Spleen (tissue), 7 donors: ENCODE measurements around the gene ECHDC3.
"Not testable (repeated sequence)": the region's sequence is repeated elsewhere in the genome, so short reads cannot be mapped to it uniquely, and the experiment has no call there.

Experiments used
- POLR2A ChIP-seq, 3 donors: fragments of 450-650 bp; IDR thresholded peaks; one replicate each; pipeline ENCODE4 v1.5.1; 2017; ENCODE audit warnings: antibody characterized with exemption in 3 of 3, mild to moderate bottlenecking in 1 of 3
- POLR2AphosphoS5 ChIP-seq, 3 donors: sonication (generic); formaldehyde crosslinking; IDR thresholded peaks; one replicate each; pipeline ENCODE4 v1.5.1; 2017; ENCODE audit warnings: antibody characterized with exemption in 3 of 3
- TF ChIP-seq, protein P1 (sequence below), 11 experiments: fragments of 200-600 bp in 7 of 11; fragments of 450-650 bp in 4 of 11; sonication (generic) in 4 of 11; IDR thresholded peaks in 8 of 11; conservative IDR thresholded peaks in 3 of 11; 1 replicate in 7 of 11; 2 replicates in 4 of 11; pipeline versions ENCODE4 v1.4.0 to v1.8.0; 2016 to 2021; ENCODE audit warnings: antibody characterized with exemption in 11 of 11, inconsistent platforms in 4 of 11, mild to moderate bottlenecking in 1 of 11
- donor health status: DM: no; HTN: no; CAD: no; lungs with moderate emphysema.
- donor health status: DM: no; HTN: no; CAD: no.
- donor health status: DM: no; HTN: no; CAD: no.

DNA sequence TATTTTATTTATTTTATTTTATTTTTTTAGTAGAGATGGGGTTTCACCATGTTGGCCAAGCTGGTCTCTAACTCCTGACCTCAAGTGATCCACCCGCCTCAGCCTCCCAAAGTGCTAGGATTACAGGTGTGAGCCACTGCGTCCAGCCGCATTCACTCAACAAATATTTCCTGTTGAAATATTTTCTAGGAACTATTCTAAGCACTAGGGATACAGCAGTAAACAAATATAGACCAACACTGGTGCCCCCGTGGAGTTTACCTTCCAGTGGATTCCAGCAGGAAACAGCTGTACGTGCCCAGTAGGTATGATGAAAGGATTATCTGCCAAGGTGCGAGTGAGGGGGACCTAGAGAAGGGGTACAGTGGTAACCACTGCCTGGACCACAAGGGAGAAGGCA lies 33.4 kb upstream of the ECHDC3 start:
- TF ChIP-seq, protein P1, sequence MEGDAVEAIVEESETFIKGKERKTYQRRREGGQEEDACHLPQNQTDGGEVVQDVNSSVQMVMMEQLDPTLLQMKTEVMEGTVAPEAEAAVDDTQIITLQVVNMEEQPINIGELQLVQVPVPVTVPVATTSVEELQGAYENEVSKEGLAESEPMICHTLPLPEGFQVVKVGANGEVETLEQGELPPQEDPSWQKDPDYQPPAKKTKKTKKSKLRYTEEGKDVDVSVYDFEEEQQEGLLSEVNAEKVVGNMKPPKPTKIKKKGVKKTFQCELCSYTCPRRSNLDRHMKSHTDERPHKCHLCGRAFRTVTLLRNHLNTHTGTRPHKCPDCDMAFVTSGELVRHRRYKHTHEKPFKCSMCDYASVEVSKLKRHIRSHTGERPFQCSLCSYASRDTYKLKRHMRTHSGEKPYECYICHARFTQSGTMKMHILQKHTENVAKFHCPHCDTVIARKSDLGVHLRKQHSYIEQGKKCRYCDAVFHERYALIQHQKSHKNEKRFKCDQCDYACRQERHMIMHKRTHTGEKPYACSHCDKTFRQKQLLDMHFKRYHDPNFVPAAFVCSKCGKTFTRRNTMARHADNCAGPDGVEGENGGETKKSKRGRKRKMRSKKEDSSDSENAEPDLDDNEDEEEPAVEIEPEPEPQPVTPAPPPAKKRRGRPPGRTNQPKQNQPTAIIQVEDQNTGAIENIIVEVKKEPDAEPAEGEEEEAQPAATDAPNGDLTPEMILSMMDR (IDR thresholded peaks at IDR 0.05 in 8 of 11, conservative IDR thresholded peaks at IDR 0.05 in 3 of 11) = not testable (repeated sequence)
- not testable (repeated sequence) for TF ChIP-seq POLR2A, POLR2AphosphoS5 (IDR thresholded peaks at IDR 0.05)
